HPDE6-E6E7 (cell line): ENCODE results near the gene ITGB3.

Experiments used
- DNase-seq: peaks from one replicate; pipeline ENCODE4 v3.0.0; 2011; ENCODE audit warnings: missing footprints; ENCODE audit errors: extremely low spot score

ITGB3 gene

GRCh38 chr17:47299239-47299910 lies 45.7 kb downstream of the ITGB3 start:
- no peak for DNase-seq

GRCh38 chr17:47300718-47301117 lies 47.1 kb downstream of the ITGB3 start:
- no peak for DNase-seq

GRCh38 chr17:47301161-47301560 lies 47.5 kb downstream of the ITGB3 start:
- no peak for DNase-seq

DNA sequence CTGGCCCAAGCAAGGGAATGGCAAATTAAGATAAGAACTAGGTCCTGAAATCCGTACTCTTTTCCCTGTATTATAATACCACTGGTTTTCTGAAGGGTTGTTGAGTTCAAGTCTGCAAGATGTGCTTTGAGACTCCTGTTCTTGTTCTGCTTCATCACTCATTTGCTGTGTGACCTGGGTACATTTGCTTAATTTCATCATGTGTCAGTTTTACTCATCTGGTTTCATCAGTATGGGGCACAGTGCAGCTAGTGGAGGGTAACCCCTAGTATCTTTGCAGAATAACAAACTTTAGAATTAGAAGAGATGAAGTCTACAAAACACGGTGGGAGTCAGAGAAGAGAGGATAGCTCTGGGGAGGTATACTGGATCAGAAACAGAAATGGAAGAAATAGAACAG lies 48.2 kb downstream of the ITGB3 start:
- no peak for DNase-seq

- DNase-seq = no peak
These were observed 50.6 kb downstream of the ITGB3 start for GRCh38 chr17:47304186-47304585.

- no peak for DNase-seq
These were observed 51.8 kb downstream of the ITGB3 start for GRCh38 chr17:47305302-47305923.

DNA sequence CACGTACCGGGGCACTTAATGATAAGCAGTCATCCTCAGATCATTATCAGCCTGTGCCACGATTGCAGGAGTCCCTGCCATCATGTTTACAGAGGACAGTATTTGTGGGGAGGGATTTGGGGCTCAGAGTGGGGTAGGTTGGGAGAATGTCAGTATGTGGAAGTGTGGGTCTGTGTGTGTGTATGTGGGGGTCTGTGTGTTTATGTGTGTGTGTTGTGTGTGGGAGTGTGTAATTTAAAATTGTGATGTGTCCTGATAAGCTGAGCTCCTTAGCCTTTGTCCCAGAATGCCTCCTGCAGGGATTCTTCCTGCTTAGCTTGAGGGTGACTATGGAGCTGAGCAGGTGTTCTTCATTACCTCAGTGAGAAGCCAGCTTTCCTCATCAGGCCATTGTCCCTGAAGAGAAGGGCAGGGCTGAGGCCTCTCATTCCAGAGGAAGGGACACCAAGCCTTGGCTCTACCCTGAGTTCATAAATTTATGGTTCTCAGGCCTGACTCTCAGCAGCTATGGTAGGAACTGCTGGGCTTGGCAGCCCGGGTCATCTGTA lies 56.6 kb downstream of the ITGB3 start:
- no peak for DNase-seq

DNA sequence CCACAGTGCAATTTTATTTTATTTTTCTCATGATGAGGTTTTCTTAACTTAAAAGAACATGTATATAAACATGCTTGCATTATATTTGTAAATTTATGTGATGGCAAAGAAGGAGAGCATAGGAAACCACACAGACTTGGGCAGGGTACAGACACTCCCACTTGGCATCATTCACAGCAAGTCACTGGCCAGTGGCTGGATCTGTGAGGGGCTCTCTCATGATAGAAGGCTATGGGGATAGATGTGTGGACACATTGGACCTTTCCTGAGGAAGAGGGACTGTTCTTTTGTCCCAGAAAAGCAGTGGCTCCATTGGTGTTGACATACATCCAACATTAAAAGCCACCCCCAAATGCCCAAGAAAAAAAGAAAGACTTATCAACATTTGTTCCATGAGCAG lies 57.8 kb downstream of the ITGB3 start:
- DNase-seq = no peak

DNA sequence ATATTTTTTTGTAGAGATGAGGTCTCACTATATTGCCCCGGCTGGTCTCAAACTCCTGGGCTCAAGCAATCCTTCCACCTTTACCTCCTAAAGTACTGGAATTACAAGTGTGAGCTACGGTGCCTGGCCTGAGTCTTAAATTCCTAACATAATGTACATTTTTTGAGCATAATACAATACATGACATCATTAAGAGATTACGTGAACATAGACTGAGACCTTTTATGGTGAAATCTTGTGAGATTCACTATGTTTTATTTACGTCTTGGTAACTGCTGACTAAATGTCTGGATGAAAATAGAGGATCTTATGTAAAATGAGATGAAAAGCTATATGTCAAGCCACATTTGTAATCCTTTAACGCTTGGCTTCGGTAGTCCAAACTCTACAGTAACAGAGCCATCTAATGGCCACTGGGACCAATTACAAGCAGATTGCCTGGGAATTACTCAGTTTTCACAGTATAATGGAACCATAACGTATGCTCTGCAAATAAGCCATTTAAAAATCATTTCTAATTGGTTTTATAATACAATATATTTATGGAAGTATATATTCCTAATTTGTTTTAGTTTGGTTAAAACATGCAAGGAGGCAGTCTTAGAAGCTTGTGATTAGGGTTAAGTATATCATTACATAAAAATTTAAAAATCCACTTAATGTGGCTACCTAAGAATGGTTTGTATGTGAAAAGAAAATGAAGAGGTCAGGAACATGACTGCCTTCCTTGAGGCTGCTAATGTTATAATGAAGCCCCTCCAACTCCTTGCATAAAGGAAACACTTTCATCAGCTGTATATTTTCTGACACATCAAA lies 62.0 kb downstream of the ITGB3 start:
- peak; percentile 60 for DNase-seq

DNA sequence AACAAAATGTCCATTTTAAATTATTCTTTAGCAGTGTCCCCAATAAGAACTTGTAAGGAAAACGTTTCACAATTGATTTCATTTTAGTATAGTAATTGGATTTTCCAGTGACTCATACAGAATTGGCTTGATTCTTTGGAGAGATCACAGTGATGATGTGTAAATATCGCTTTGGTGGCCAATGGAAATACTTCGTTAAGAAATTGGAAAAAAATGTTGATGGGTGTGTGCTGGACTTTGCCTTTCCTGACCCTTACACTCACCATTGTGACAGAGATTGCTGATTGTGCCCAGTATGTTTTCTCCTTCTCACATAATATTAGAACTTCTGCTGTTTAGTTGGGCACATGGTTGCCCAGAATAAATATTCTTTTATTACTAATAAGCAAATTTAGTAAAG lies 62.7 kb downstream of the ITGB3 start:
- no peak for DNase-seq

DNA sequence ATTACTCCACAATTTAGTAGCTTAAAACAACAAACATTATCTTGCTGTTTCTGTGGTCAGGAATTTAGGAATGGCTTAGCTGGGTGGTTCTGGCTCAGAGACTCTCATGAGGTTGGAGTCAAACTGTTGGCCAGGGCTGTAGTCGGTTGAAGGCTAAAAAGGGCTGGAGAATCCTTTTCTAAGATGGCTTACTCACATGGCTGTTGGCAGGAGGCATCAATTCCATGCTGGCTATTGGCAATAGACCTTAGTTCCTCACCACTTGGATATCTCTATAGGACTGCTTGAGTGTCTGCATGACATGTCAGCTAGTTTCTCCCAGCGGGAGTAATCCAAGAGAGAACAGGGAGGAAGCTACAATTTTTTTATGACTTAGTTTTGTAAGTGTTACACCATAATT lies 63.5 kb downstream of the ITGB3 start:
- DNase-seq = no peak

DNA sequence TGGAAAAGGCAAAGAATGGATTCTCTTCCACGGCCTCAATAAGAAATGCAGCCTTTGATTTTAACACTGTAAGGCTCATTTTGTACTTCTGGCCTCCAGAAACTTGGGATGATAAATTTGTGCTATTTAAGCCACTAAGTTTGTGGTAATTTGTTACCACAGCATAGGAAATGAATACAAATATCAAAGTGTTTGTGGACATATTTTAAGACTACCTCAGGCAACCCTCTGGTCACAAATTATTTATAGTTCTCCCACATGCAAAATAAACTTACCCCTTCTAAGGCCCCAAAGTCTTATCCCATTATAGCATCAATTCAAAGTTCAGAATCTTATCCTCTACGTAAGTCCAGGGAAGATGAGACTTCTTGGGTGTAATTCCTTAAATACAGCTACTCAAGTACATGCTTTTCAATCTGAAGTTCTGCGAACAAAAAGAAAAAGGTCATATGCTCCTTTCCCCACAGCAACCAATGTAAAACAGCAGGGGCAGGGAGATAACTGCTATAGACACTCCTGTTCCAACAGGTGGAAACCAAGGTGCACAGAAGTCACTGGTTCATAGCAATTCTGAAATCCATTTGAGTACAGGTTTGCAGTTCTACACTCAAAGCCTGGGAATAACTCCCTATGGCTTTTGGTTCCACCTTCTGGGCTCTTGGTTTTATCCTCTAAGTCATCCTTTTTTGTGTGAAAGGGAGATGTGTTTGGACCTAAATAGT lies 64.7 kb downstream of the ITGB3 start:
- DNase-seq = no peak

DNA sequence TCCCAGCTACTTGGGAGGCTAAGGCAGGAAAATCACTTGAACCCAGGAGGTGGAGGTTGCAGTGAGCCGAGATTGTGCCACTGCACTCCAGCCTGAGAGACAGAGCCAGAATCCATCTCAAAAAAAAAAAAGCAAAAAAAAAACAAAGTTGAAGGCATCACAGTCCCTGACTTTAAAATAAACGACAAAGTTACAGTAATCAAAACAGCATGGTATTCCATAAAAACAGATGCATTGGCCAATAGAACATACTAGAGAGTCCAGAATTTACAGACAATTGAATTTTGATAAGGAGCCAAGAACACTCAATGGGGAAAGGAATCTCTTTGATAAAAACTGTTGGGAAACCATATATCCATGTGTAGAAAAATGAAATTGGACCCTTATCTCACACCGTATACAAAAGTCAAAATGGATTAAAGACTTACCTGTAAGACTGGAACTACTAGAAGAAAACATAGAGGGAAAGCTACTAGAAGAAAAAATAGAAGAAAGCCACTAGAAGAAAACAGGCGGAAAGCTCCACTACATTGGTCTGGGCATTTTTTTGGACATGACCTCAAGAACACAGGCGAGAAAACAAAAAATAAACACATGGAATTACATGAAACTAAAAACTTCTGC lies 67.4 kb downstream of the ITGB3 start:
- no peak for DNase-seq

DNA sequence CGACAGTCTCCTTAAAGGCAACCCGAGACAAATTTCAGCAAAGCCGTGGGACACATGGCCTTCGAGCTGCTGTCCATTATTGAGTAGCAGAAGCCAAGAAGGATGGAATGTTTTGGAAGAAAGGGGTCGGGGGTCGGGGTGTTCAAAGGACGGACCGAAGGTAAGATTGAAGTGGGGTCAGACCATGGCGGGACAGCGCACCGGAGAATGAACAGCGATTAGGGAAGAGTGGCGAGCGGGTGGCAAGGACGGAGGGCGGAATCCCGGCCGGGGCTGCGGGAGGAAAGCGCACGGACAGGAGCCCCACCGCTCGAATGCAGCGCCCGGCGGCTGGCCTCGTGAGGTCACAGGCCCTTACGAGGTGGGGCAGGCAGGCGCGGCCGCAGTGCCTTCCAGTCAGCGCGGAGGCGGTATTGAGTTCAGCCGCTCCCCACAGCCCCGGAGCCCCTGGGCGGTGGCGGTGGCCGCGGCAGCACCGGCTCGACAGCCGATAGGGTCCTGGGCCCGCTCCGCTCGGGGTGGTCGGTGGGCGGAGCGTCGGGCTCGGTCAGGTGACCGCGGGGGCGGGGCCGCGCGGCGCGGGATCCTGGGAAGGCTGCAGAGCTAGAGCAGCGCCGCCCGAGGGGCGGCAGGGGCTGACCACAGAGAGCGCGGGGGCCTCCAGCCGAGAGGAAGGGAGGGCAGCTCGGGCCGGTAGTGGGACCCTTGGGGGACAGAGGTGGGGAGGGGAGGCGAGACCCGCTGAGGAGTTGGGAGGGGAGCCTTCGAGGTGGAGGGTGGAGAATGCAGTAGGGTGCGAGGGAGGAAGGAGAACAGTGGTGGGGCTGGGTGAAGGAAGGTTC lies 70.0 kb downstream of the ITGB3 start, which contains the start of gene EFCAB13:
Gene EFCAB13 (plus strand): TSS at position 574 of the 842 bp plus-strand sequence. CDS start 4,399 bp downstream, outside the sequence.
- peak; percentile 74 for DNase-seq

DNA sequence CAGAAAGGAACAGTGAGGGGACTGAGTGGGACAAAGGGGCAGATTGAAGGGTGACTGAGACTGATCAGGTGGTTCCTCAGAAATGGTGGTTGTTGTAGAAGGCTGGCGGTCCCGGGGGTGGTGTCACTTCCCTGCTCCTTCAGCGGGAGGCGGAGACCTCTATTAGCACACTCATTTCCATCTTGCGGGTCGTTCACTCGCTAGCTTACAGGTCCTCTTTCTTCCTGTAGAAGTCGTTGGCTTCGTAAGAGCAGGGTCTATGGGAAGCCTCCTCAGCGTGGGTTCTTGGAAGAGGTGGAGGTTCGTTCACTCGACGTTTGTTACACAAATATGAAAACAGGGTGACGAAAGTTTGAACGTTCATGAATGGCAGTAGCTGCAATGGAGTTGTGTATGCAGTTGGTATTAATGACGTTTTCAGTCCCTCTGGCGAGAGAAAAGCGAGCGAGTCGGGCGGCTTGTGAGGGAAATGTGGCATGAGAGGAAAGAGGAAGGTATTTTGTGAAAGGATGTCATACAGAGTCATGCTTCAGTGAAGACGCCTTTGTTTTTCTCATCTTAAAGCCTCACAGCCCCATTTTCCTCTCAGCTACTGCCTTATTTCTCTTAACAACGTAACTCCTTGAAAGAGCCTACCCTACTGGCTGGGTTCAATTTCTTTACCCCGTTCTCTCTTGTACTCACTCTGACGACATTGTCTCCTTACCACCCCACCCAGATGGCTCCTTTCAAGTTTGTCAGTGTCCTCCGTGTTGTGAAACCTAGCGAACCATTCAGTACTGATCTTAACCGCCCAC lies 70.8 kb downstream of the ITGB3 start:
- no peak for DNase-seq

GRCh38 chr17:47325176-47325575 lies 71.5 kb downstream of the ITGB3 start:
- no peak for DNase-seq

- no peak for DNase-seq
These were observed 76.9 kb downstream of the ITGB3 start for GRCh38 chr17:47330548-47330947.

GRCh38 chr17:47332287-47332686 lies 78.7 kb downstream of the ITGB3 start:
- no peak for DNase-seq

GRCh38 chr17:47335101-47335936 lies 81.7 kb downstream of the ITGB3 start:
- no peak for DNase-seq
